Measurements from ENCODE around the gene FAM204A.

FAM204A gene

GRCh38 chr10:118369641-118370205, 27.6 kb upstream of the FAM204A start:
- in situ Hi-C loops (cut with MboI; ENCODE audit: low pct_unique_long_range_greater_than_20kb, low sequenced_read_pairs, unreplicated experiment): no loop called here
- DNase-seq (ENCODE audit: low spot score): no peak
- no peak for TF ChIP-seq CTCF (IDR thresholded peaks at IDR 0.05; ENCODE audit: extremely low read depth, insufficient read depth, missing control alignments)

GRCh38 chr10:118365702-118366101, 23.6 kb upstream of the FAM204A start:
- in situ Hi-C loops (cut with MboI; ENCODE audit: low pct_unique_long_range_greater_than_20kb, low sequenced_read_pairs, unreplicated experiment): no loop called here
- TF ChIP-seq CTCF (IDR thresholded peaks at IDR 0.05; ENCODE audit: extremely low read depth, insufficient read depth, missing control alignments): no peak
- no peak for DNase-seq (ENCODE audit: low spot score)

GRCh38 chr10:118362103-118362502, 20.0 kb upstream of the FAM204A start:
- TF ChIP-seq CTCF (IDR thresholded peaks at IDR 0.05; ENCODE audit: extremely low read depth, insufficient read depth, missing control alignments): no peak
- DNase-seq (ENCODE audit: low spot score): no peak
- in situ Hi-C loops (cut with MboI; ENCODE audit: low pct_unique_long_range_greater_than_20kb, low sequenced_read_pairs, unreplicated experiment): no loop called here

GRCh38 chr10:118358327-118358726, 16.2 kb upstream of the FAM204A start:
- in situ Hi-C loops (cut with MboI; ENCODE audit: low pct_unique_long_range_greater_than_20kb, low sequenced_read_pairs, unreplicated experiment): no loop called here
- no peak for DNase-seq (ENCODE audit: low spot score)
- no peak for TF ChIP-seq CTCF (IDR thresholded peaks at IDR 0.05; ENCODE audit: extremely low read depth, insufficient read depth, missing control alignments)

GRCh38 chr10:118357841-118358240, 15.7 kb upstream of the FAM204A start:
- DNase-seq (ENCODE audit: low spot score): no peak
- TF ChIP-seq CTCF (IDR thresholded peaks at IDR 0.05; ENCODE audit: extremely low read depth, insufficient read depth, missing control alignments): no peak
- in situ Hi-C loops (cut with MboI; ENCODE audit: low pct_unique_long_range_greater_than_20kb, low sequenced_read_pairs, unreplicated experiment): no loop called here

- no peak for TF ChIP-seq CTCF (IDR thresholded peaks at IDR 0.05; ENCODE audit: extremely low read depth, insufficient read depth, missing control alignments)
Observed at GRCh38 chr10:118356628-118357027, 14.5 kb upstream of the FAM204A start.

GRCh38 chr10:118355234-118355633, 13.1 kb upstream of the FAM204A start:
- in situ Hi-C loops (cut with MboI; ENCODE audit: low pct_unique_long_range_greater_than_20kb, low sequenced_read_pairs, unreplicated experiment): no loop called here
- no peak for TF ChIP-seq CTCF (IDR thresholded peaks at IDR 0.05; ENCODE audit: extremely low read depth, insufficient read depth, missing control alignments)
- DNase-seq (ENCODE audit: low spot score): no peak

More at GRCh38 chr10:118356628-118357027, 14.5 kb upstream of the FAM204A start:
- in situ Hi-C loops (cut with MboI; ENCODE audit: low pct_unique_long_range_greater_than_20kb, low sequenced_read_pairs, unreplicated experiment): no loop called here
- no peak for DNase-seq (ENCODE audit: low spot score)
